Lung (tissue), 12 donors: Measurements from ENCODE around the gene MINDY3. TPM values are rescaled to one million over a fixed set of nuclear protein-coding genes. Genes with fewer than 3 reads are reported as not detected.

Experiments
- ATAC-seq: fragments of 200-7000 bp; cut with Tn5 transposase; one replicate; pipeline ENCODE4 v1.9.1; 2020; ENCODE audit warnings: moderate number of reproducible peaks; ENCODE audit not compliant: insufficient read depth, low FRiP score
- DNase-seq, 3 donors: peaks; one replicate each; pipeline ENCODE4 v3.0.0-alpha.2; 2013 to 2017
- H3K27ac ChIP-seq, 2 donors: one replicate each; pipeline ENCODE4 v1.5.1; 2013; ENCODE audit warnings: mild to moderate bottlenecking in 2 of 2, moderate library complexity in 2 of 2, control low read depth in 1 of 2, inconsistent platforms in 1 of 2, low read depth in 1 of 2, low read length in 1 of 2
- H3K27me3 ChIP-seq, 3 donors: one replicate each; pipeline ENCODE4 v1.5.1; 2013; ENCODE audit warnings: low read length in 2 of 3; ENCODE audit not compliant: control insufficient read depth in 3 of 3, insufficient read depth in 3 of 3
- H3K36me3 ChIP-seq, 4 donors: one replicate each; pipeline ENCODE4 v1.5.1; 2013; ENCODE audit warnings: low read length in 4 of 4, mild to moderate bottlenecking in 1 of 4, moderate library complexity in 1 of 4; ENCODE audit not compliant: control insufficient read depth in 4 of 4, insufficient read depth in 4 of 4
- H3K4me1 ChIP-seq, 5 donors: one replicate each; pipeline ENCODE4 v1.5.1; 2013; ENCODE audit warnings: low read length in 5 of 5, mild to moderate bottlenecking in 2 of 5, moderate library complexity in 1 of 5; ENCODE audit not compliant: control insufficient read depth in 5 of 5, insufficient read depth in 5 of 5
- H3K4me3 ChIP-seq: one replicate; pipeline ENCODE4 v1.5.1; 2013; ENCODE audit warnings: mild to moderate bottlenecking, control low read depth, moderate library complexity
- H3K9ac ChIP-seq, 2 donors: one replicate each; pipeline ENCODE4 v1.5.1; 2013; ENCODE audit warnings: low read length in 2 of 2, control low read depth in 1 of 2; ENCODE audit not compliant: insufficient read depth in 1 of 2
- H3K9me3 ChIP-seq, 4 donors: one replicate each; pipeline ENCODE4 v1.5.1; 2013; ENCODE audit warnings: low read length in 3 of 4, mild to moderate bottlenecking in 1 of 4, moderate library complexity in 1 of 4; ENCODE audit not compliant: control insufficient read depth in 4 of 4, insufficient read depth in 3 of 4
- CTCF ChIP-seq: IDR thresholded peaks from 2 replicates; pipeline ENCODE4 v1.5.1; 2012; ENCODE audit warnings: mild to moderate bottlenecking; ENCODE audit errors: control extremely low read depth, extremely low read depth
- WGBS, 2 donors: extraction: QIAGEN DNeasy Blood & Tissue Kit; methylation state at CpG; one replicate each; pipeline ENCODE4 v1.1.7; 2013; 5-methylcytosine and 5-hydroxymethylcytosine counted together
- polyA plus RNA-seq, 2 donors: library from polyadenylated mRNA; stranded (reverse); fragments of 200-250 nt; gene quantifications; one replicate each; pipeline ENCODE4 v1.2.1, GENCODE V29; 2013
- total RNA-seq, 2 donors: library from RNA; depleted of rRNA in 1 of 2; stranded (reverse); fragments of >200 nt in 1 of 2; gene quantifications; one replicate each; pipeline ENCODE4 v1.2.1, GENCODE V29; 2014 to 2021
- donor health status: control.
- donor health status: control.
- donor health status: Bipolar disorder and iron deficiency.
- donor health status: healthy.
- donor health status: DM: yes; HTN: yes; CAD: no.

Gene MINDY3
- total and polyA plus RNA-seq, 4 donors: 13.9 to 61.7 (median 24.6) TPM

GRCh38 chr10:15744217-15744865 lies 116.0 kb downstream of the MINDY3 start:
- H3K36me3 ChIP-seq: no peaks in the 10 kb centered on the region
- H3K4me3 ChIP-seq: no peak overlapping the region
- WGBS, 2 donors: 37 to 43% methylated on average over 7 of the region's 7 CpGs
- peaks cover 0 to 39% (median 0%) of the 10 kb centered on the region in 5 donors for H3K4me1 ChIP-seq
- ATAC-seq (no peak), DNase-seq (peak; percentile 48 to 69 (median 54))
- TF ChIP-seq CTCF: no peak
- no peak overlapping the region for H3K9ac ChIP-seq
- H3K27me3 ChIP-seq: no peaks in the 10 kb centered on the region
- H3K27ac ChIP-seq: no peak overlapping the region
- H3K9me3 ChIP-seq: no peaks in the 10 kb centered on the region

- Histone ChIP-seq H3K4me3 (no peak overlapping the region), H3K27me3 (no peaks in the 10 kb centered on the region), H3K36me3 (no peaks in the 10 kb centered on the region), H3K27ac (peak overlapping the region in 1 of 2 donors; percentile 15), H3K9me3 (no peaks in the 10 kb centered on the region), H3K9ac (no peak overlapping the region), H3K4me1 (peaks cover 0 to 47% (median 0%) of the 10 kb centered on the region in 5 donors)
- ATAC-seq (no peak), DNase-seq (no peak)
- 86 to 89% methylated on average over 2 of the region's 2 CpGs for WGBS, 2 donors
- no peak for TF ChIP-seq CTCF
Measured at GRCh38 chr10:15743443-15743842, 116.9 kb downstream of the MINDY3 start.

GRCh38 chr10:15742836-15743235 lies 117.5 kb downstream of the MINDY3 start:
- Histone ChIP-seq H3K9ac (no peak overlapping the region), H3K9me3 (no peaks in the 10 kb centered on the region), H3K36me3 (no peaks in the 10 kb centered on the region), H3K4me3 (no peak overlapping the region), H3K27me3 (no peaks in the 10 kb centered on the region), H3K27ac (no peak overlapping the region), H3K4me1 (peaks cover 0 to 42% (median 0%) of the 10 kb centered on the region in 5 donors)
- no peak for DNase-seq
- WGBS, 2 donors: 87 to 94% methylated on average over 3 of the region's 3 CpGs
- no peak for TF ChIP-seq CTCF
- ATAC-seq: no peak

GRCh38 chr10:15742102-15742501 lies 118.2 kb downstream of the MINDY3 start:
- DNase-seq (no peak), ATAC-seq (no peak)
- H3K9ac ChIP-seq: no peak overlapping the region
- H3K36me3 ChIP-seq: no peaks in the 10 kb centered on the region
- H3K27ac ChIP-seq: no peak overlapping the region
- H3K9me3 ChIP-seq: no peaks in the 10 kb centered on the region
- peaks cover 0 to 42% (median 0%) of the 10 kb centered on the region in 5 donors for H3K4me1 ChIP-seq
- no peaks in the 10 kb centered on the region for H3K27me3 ChIP-seq
- no peak for TF ChIP-seq CTCF
- no peak overlapping the region for H3K4me3 ChIP-seq
- WGBS, 2 donors: 64 to 67% methylated on average over 5 of the region's 5 CpGs
